ENCODE data around the gene SORD. TPM values are rescaled to one million over a fixed set of nuclear protein-coding genes. Genes with fewer than 3 reads are reported as not detected.

Gene SORD
- total and polyA plus RNA-seq, 2 donors (not counting 3 experiments of a cell fraction or from before 2014, with no cell fraction given), result 16.6 to 31.8 TPM

GRCh38 chr15:45110256-45110820 is 87.3 kb downstream of the SORD start:
- TF ChIP-seq FOS (IDR thresholded peaks at IDR 0.05; ENCODE audit: borderline replicate concordance, insufficient read depth, low read length) (no peak), POLR2AphosphoS5 (IDR thresholded peaks at IDR 0.05; ENCODE audit: insufficient read depth, low read depth, low read length) (no peak), EZH2 (IDR thresholded peaks at IDR 0.05; ENCODE audit: borderline replicate concordance, low read depth, low read length, severe bottlenecking) (peak; percentile 7), POLR2A (IDR thresholded peaks at IDR 0.05; ENCODE audit: low read depth, low read length) (no peak), JUN (IDR thresholded peaks at IDR 0.05; ENCODE audit: borderline replicate concordance, insufficient read depth, insufficient read length, low read depth) (no peak), CTCF (IDR thresholded peaks at IDR 0.05; ENCODE audit: extremely low read depth in 1 of 2, insufficient read depth in 1 of 2, low read depth in 1 of 2, low read length in 2 of 2) (peak in 1 of 2 donors; percentile 2), MYC (IDR thresholded peaks at IDR 0.05; ENCODE audit: low read depth, low read length) (no peak)
- Histone ChIP-seq H3K79me2 (ENCODE audit: control insufficient read depth, insufficient read depth, low read length) (no peaks in the 10 kb centered on the region), H3K4me3 (replicated peaks in 1 of 3; ENCODE audit: insufficient read depth in 1 of 3, low read depth in 1 of 3, low read length in 3 of 3) (no peak overlapping the region), H4K20me1 (replicated peaks; ENCODE audit: control insufficient read depth, extremely low read depth, insufficient read depth, low read length) (no peaks in the 10 kb centered on the region), H3K9ac (replicated peaks; ENCODE audit: extremely low read depth, insufficient read depth, low read length) (no peak overlapping the region), H3K4me1 (ENCODE audit: control insufficient read depth, extremely low read depth, insufficient read depth, low read length) (no peaks in the 10 kb centered on the region), H3K9me1 (replicated peaks; ENCODE audit: control insufficient read depth, extremely low read depth, insufficient read depth, low read length) (no peaks in the 10 kb centered on the region), H3K36me3 (ENCODE audit: control insufficient read depth in 2 of 2, extremely low read depth in 1 of 2, insufficient read depth in 2 of 2, low read length in 2 of 2) (no peaks in the 10 kb centered on the region), H2AFZ (ENCODE audit: low read depth, low read length) (no peak overlapping the region), H3K27me3 (ENCODE audit: control insufficient read depth in 2 of 2, insufficient read depth in 2 of 2, low read length in 2 of 2) (peaks cover 55 to 63% of the 10 kb centered on the region in 2 experiments), H3K9me3 (replicated peaks; ENCODE audit: control insufficient read depth, insufficient read depth, low read length) (no peaks in the 10 kb centered on the region), H3K4me2 (ENCODE audit: insufficient read depth, low read length) (no peak overlapping the region), H3K27ac (ENCODE audit: insufficient read depth, low read depth, low read length) (no peak overlapping the region)
- dilution Hi-C loops (cut with MboI; ENCODE audit: extremely low pct_ligation_motif_present, low sequenced_read_pairs), result no loop called here
- no peak for DNase-seq (ENCODE audit: low read depth, low spot score)
- POLR2A ChIA-PET, result no interaction called here
- CTCF ChIA-PET, result interaction anchor here (1.4 to 2.0 kb wide), 2 partner anchors 8 to 23 kb away, joined by 3 to 11 read pairs; no protein-coding TSS in a partner anchor
- intact Hi-C loops (cut with micrococcal nuclease), result no loop called here
- BruUV-seq (replicated peaks), result no TSS peak
- no peak for FAIRE-seq

Data from endothelial cell of umbilical vein (primary cell).